CD4-positive, alpha-beta T cell (primary cell): ENCODE data around the gene TSHB. TPM values are rescaled to one million over a fixed set of nuclear protein-coding genes. Genes with fewer than 3 reads are reported as not detected.

Experiments used
- ATAC-seq: fragments of 200-7000 bp; cut with Tn5 transposase; one replicate; pipeline ENCODE4 v1.10.0; 2022; ENCODE audit warnings: mild to moderate bottlenecking; ENCODE audit not compliant: poor library complexity
- CTCF ChIA-PET: fragments of 350-600 bp; sonication (Branson Sonifier 250); formaldehyde crosslinking; loops from one replicate; lab custom pipeline; 2021; ENCODE audit warnings: antibody characterized with exemption, inconsistent platforms; lab: Charles Lee
- POLR2A ChIA-PET: fragments of 350-600 bp; sonication (Branson Sonifier 250); formaldehyde crosslinking; loops from one replicate; lab custom pipeline; 2021; ENCODE audit warnings: antibody characterized with exemption, inconsistent platforms; lab: Charles Lee
- DNase-seq, 14 experiments: peaks; one replicate each; pipeline ENCODE4 v3.0.0-alpha.2; 2013 to 2020; ENCODE audit warnings: mixed read lengths in 2 of 14
- H3K27ac ChIP-seq, 2 donors: one replicate each; pipeline versions ENCODE4 v1.5.1 to v1.7.0; 2013; ENCODE audit warnings: low read length in 2 of 2, low read depth in 1 of 2, mild to moderate bottlenecking in 1 of 2
- H3K27me3 ChIP-seq, 2 experiments: 1 replicate in 1 of 2; 2 replicates in 1 of 2; pipeline versions ENCODE4 v1.6.1 to v1.7.0; 2013; ENCODE audit warnings: low read length in 2 of 2, control low read depth in 1 of 2, mild to moderate bottlenecking in 1 of 2, moderate library complexity in 1 of 2; ENCODE audit not compliant: insufficient read depth in 2 of 2, control insufficient read depth in 1 of 2
- H3K36me3 ChIP-seq: one replicate; pipeline ENCODE4 v1.6.1; 2013; ENCODE audit warnings: low read length, control low read depth; ENCODE audit not compliant: insufficient read depth
- H3K4me1 ChIP-seq: one replicate; pipeline ENCODE4 v1.6.1; 2013; ENCODE audit warnings: low read length, control low read depth; ENCODE audit not compliant: insufficient read depth
- H3K4me3 ChIP-seq: one replicate; pipeline ENCODE4 v1.5.1; 2013; ENCODE audit warnings: mild to moderate bottlenecking, low read length, moderate library complexity
- H3K9me3 ChIP-seq, 2 experiments: 1 replicate in 1 of 2; 2 replicates in 1 of 2; pipeline versions ENCODE4 v1.6.1 to v1.7.0; 2013; ENCODE audit warnings: low read length in 2 of 2, mild to moderate bottlenecking in 2 of 2, control low read depth in 1 of 2, moderate library complexity in 1 of 2; ENCODE audit not compliant: control insufficient read depth in 1 of 2, insufficient read depth in 1 of 2
- H3K27ac Mint-ChIP-seq: one replicate; pipeline ENCODE4 v1.8.0; 2020; ENCODE audit warnings: mixed read lengths
- H3K27me3 Mint-ChIP-seq: one replicate; pipeline ENCODE4 v1.8.0; 2021; ENCODE audit warnings: mixed read lengths
- H3K36me3 Mint-ChIP-seq: one replicate; pipeline ENCODE4 v1.8.0; 2021; ENCODE audit warnings: low read depth, mixed read lengths
- H3K4me1 Mint-ChIP-seq: one replicate; pipeline ENCODE4 v1.8.0; 2021; ENCODE audit warnings: low read depth, mixed read lengths
- H3K4me3 Mint-ChIP-seq: one replicate; pipeline ENCODE4 v1.8.0; 2020; ENCODE audit warnings: mild to moderate bottlenecking, mixed read lengths
- H3K9me3 Mint-ChIP-seq: one replicate; pipeline ENCODE4 v1.8.0; 2020; ENCODE audit warnings: mixed read lengths
- intact Hi-C, 2 experiments: fragments of 100-400 bp; cut with DNase I in 1 of 2; cut with micrococcal nuclease in 1 of 2; formaldehyde crosslinking; loops; one replicate each; pipeline versions ENCODE4 v1.15.1 to v1.9.0; 2023 to 2025; cut with DNase I, micrococcal nuclease
- total RNA-seq, 174 experiments: library from RNA in 2 of 174; stranded (reverse) in 2 of 174; gene quantifications; one replicate each; pipeline ENCODE4 v1.2.3 and lab custom pipeline; 2021 to 2026
- TF ChIP-seq, protein P1 (sequence below): fragments of 200-600 bp; IDR thresholded peaks from one replicate; pipeline ENCODE4 v1.8.0; 2022; ENCODE audit warnings: antibody characterized with exemption, mild to moderate bottlenecking

TSHB gene
- total RNA-seq, 2 experiments from 2014 or later: not detected

DNA sequence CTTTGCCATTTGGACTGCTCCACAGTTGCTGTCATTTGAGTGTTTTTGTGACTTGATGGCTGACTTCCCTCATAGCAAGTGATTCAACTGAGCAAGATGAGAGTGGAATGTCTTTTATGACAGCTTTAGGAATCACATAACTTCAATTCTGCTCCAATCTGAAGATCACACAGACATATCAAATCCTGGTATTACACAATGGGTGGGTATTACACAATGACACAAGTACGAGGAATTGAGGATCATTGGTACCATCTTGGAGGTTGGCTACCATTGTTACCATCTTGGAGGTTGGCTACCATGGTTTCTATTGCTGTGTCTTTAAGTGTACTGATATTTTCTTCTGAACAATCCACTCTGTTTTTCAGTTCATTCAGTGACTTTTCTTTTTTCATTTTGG lies 8.5 kb upstream of the TSHB start:
- Mint-ChIP-seq H3K4me1 (no peaks in the 10 kb centered on the region), H3K27me3 (peaks cover 41% of the 10 kb centered on the region), H3K36me3 (no peaks in the 10 kb centered on the region), H3K9me3 (peaks cover 3% of the 10 kb centered on the region), H3K27ac (no peak overlapping the region), H3K4me3 (no peak overlapping the region)
- intact Hi-C loops: no loop called here
- TF ChIP-seq, protein P1, sequence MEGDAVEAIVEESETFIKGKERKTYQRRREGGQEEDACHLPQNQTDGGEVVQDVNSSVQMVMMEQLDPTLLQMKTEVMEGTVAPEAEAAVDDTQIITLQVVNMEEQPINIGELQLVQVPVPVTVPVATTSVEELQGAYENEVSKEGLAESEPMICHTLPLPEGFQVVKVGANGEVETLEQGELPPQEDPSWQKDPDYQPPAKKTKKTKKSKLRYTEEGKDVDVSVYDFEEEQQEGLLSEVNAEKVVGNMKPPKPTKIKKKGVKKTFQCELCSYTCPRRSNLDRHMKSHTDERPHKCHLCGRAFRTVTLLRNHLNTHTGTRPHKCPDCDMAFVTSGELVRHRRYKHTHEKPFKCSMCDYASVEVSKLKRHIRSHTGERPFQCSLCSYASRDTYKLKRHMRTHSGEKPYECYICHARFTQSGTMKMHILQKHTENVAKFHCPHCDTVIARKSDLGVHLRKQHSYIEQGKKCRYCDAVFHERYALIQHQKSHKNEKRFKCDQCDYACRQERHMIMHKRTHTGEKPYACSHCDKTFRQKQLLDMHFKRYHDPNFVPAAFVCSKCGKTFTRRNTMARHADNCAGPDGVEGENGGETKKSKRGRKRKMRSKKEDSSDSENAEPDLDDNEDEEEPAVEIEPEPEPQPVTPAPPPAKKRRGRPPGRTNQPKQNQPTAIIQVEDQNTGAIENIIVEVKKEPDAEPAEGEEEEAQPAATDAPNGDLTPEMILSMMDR: no peak
- ATAC-seq (no peak), DNase-seq (no peak)
- Histone ChIP-seq H3K36me3 (no peaks in the 10 kb centered on the region), H3K4me3 (no peak overlapping the region), H3K27me3 (peaks cover 0 to 6% of the 10 kb centered on the region in 2 experiments), H3K9me3 (no peaks in the 10 kb centered on the region), H3K4me1 (no peaks in the 10 kb centered on the region), H3K27ac (no peak overlapping the region)
- POLR2A ChIA-PET: no interaction called here
- CTCF ChIA-PET: no interaction called here

DNA sequence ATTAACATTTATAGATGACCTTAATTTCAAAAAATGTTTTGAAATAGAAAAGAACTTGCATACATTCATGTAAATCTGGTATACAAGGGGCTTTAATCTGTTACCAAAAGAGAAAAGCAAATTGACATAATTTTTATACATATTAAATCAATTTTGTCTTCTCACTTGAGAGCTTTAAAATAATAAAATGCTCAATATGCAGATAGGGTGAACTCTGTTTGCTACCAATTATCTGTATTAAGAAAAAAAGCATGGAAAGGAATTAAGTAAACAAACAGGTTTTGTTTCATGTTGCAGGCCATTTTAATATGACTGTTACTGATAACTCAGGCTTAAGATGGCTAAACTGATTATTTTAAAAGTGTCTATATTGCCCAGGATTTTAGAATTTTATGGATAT lies 6.0 kb upstream of the TSHB start:
- no peak for DNase-seq
- ChIA-PET CTCF (interaction anchor here (0.8 kb wide), 1 partner anchor 9 kb away, joined by 3 read pairs; no protein-coding TSS in a partner anchor), POLR2A (no interaction called here)
- Mint-ChIP-seq H3K4me1 (no peaks in the 10 kb centered on the region), H3K36me3 (no peaks in the 10 kb centered on the region), H3K27ac (no peak overlapping the region), H3K27me3 (peaks cover 42% of the 10 kb centered on the region), H3K4me3 (no peak overlapping the region), H3K9me3 (peaks cover 3% of the 10 kb centered on the region)
- no peaks in the 10 kb centered on the region for H3K9me3 ChIP-seq
- no peaks in the 10 kb centered on the region for H3K4me1 ChIP-seq
- no peak overlapping the region for H3K27ac ChIP-seq
- no peak overlapping the region for H3K4me3 ChIP-seq
- TF ChIP-seq, protein P1: no peak
- intact Hi-C loops: no loop called here
- ATAC-seq: no peak
- peaks cover 0 to 6% of the 10 kb centered on the region in 2 experiments for H3K27me3 ChIP-seq
- no peaks in the 10 kb centered on the region for H3K36me3 ChIP-seq

DNA sequence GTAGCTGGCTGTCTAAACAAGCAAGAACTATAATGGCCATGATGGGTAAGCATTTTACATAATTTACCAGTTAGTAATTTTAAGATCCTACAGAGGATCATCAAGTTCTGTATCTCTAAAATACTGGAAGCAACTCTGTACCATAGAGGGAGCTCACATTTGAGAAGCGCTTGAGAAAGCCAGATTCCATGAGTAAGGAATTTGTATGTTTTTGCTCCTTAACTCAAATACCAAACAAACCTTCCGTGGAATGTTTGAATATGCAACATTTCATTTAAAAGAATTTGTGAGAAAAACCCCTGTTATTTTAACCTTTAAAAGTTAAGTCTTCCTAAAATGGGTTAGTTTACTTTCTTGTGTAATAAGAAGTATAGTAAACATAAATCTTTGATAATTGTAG lies 2.0 kb downstream of the TSHB start:
- DNase-seq: no peak
- Histone ChIP-seq H3K36me3 (no peaks in the 10 kb centered on the region), H3K27ac (no peak overlapping the region), H3K27me3 (no peaks in the 10 kb centered on the region), H3K9me3 (no peaks in the 10 kb centered on the region), H3K4me3 (no peak overlapping the region), H3K4me1 (no peaks in the 10 kb centered on the region)
- Mint-ChIP-seq H3K9me3 (no peaks in the 10 kb centered on the region), H3K27ac (no peak overlapping the region), H3K36me3 (no peaks in the 10 kb centered on the region), H3K4me1 (no peaks in the 10 kb centered on the region), H3K4me3 (no peak overlapping the region), H3K27me3 (peaks cover 16% of the 10 kb centered on the region)
- ChIA-PET POLR2A (no interaction called here), CTCF (interaction anchor here (1.2 kb wide), 1 partner anchor 10 kb away, joined by 3 read pairs; no protein-coding TSS in a partner anchor)
- intact Hi-C loops: no loop called here
- ATAC-seq: no peak
- TF ChIP-seq, protein P1: no peak
